ENCODE measurements around the gene CASP10. TPM values are rescaled to one million over a fixed set of nuclear protein-coding genes. Genes with fewer than 3 reads are reported as not detected.

Gene CASP10
- total and polyA plus RNA-seq, 2 of the 8 experiments (the other 6 are each of a cell fraction or from before 2014, with no cell fraction given) = 2.3 to 4.0 TPM

DNA sequence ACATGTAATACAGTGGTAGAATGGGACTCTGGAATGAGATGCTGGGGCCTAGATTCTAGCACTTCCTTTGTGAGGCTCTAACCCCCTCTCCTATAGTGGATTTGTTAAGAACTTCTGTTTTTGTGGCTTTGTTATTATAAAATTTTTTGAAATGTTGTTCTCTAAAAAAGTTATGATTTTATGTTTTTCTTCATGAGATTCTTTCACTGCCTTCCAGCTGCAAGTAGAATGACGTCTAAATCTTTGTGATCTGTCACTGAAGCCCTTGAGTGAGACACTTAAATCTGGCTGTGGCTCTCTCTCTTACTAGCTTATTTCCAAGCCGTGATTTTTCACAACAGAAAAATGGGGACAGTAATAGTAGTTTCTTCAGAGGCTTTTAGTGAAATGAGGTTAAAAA, 79.0 kb downstream of the CASP10 start:
- H4K20me1 ChIP-seq (replicated peaks in 1 of 2; ENCODE audit: control insufficient read depth in 1 of 2, insufficient read depth in 2 of 2, low read length in 2 of 2) = no peaks in the 10 kb centered on the region
- no peak overlapping the region for H2BK20ac ChIP-seq (ENCODE audit: low read length)
- peaks cover 0 to 9% (median 6%) of the 10 kb centered on the region in 4 experiments; a peak in 6 of 7 replicates for H3K4me1 ChIP-seq (replicated peaks in 1 of 4; ENCODE audit: control insufficient read depth in 3 of 4, insufficient read depth in 4 of 4, low read length in 3 of 4)
- H3K79me2 ChIP-seq (ENCODE audit: control insufficient read depth in 1 of 2, insufficient read depth in 2 of 2, low read length in 2 of 2) = no peaks in the 10 kb centered on the region
- no peak for FAIRE-seq
- H2BK15ac ChIP-seq (ENCODE audit: low read length) = no peak overlapping the region
- no peak overlapping the region for H2AFZ ChIP-seq (ENCODE audit: low read length)
- H3K36me3 ChIP-seq (ENCODE audit: control insufficient read depth in 2 of 4, insufficient read depth in 4 of 4, low read length in 3 of 4) = no peaks in the 10 kb centered on the region
- no peak overlapping the region for H3K23ac ChIP-seq (ENCODE audit: insufficient read length)
- POLR2A ChIA-PET (ENCODE audit: partially characterized antibody) = no interaction called here
- no peaks in the 10 kb centered on the region for H3K9me3 ChIP-seq (ENCODE audit: insufficient read depth in 2 of 2, low read depth in 1 of 2, low read length in 1 of 2)
- H4K5ac ChIP-seq (ENCODE audit: insufficient read length, low read depth, low read length) = no peak overlapping the region
- H2AK5ac ChIP-seq (ENCODE audit: low read depth, low read length) = no peak overlapping the region
- WGBS, 2 experiments (ENCODE audit: extremely low coverage in 1 of 2, insufficient coverage in 1 of 2, insufficient read length in 1 of 2, insufficient replicate concordance in 2 of 2, low coverage in 1 of 2, low lambda C conversion rate in 2 of 2, missing lambda C conversion rate in 1 of 2) = 82% methylated on average over 2 of the region's 2 CpGs; no CpG with 5 or more reads in 1 of the 2 experiments
- no peak overlapping the region for H3K9ac ChIP-seq (replicated peaks in 1 of 4; ENCODE audit: extremely low read depth in 1 of 4, low read depth in 3 of 4, low read length in 3 of 4)
- H3K4me2 ChIP-seq (ENCODE audit: insufficient read depth in 1 of 2, low read depth in 2 of 2, low read length in 2 of 2) = no peak overlapping the region
- H3K27ac ChIP-seq (ENCODE audit: low read depth, low read length) = no peak overlapping the region
- peak in 1 of 2 experiments; percentile 10 for DNase-seq (ENCODE audit: low read depth in 1 of 2, low spot score in 2 of 2)
- H3K27me3 ChIP-seq (replicated peaks in 1 of 4; ENCODE audit: control insufficient read depth in 3 of 4, extremely low read depth in 1 of 4, insufficient read depth in 3 of 4, low read length in 3 of 4) = peaks cover 0 to 3% (median 0%) of the 10 kb centered on the region in 4 experiments; a peak in 1 of 7 replicates
- H3K79me1 ChIP-seq (ENCODE audit: low read depth, low read length) = no peaks in the 10 kb centered on the region
- H3K4ac ChIP-seq (replicated peaks; ENCODE audit: insufficient read length, low read depth, low read length) = no peak overlapping the region
- no peak overlapping the region for H2BK5ac ChIP-seq (ENCODE audit: low read depth, low read length)
- no peak overlapping the region for H2BK120ac ChIP-seq (replicated peaks; ENCODE audit: low read depth, low read length)
- H3K23me2 ChIP-seq (ENCODE audit: low read depth, low read length) = no peaks in the 10 kb centered on the region
- no peak overlapping the region for H2BK12ac ChIP-seq (ENCODE audit: low read depth, low read length)
- H3K18ac ChIP-seq (ENCODE audit: extremely low read depth, low read length) = no peak overlapping the region
- H3K56ac ChIP-seq (replicated peaks; ENCODE audit: insufficient read length, low read depth, low read length) = no peak overlapping the region
- H4K8ac ChIP-seq (ENCODE audit: extremely low read depth, insufficient read depth, low read length) = no peak overlapping the region
- no peak overlapping the region for H4K91ac ChIP-seq (replicated peaks; ENCODE audit: insufficient read length, low read length)
- H3K14ac ChIP-seq (ENCODE audit: insufficient read length) = no peak overlapping the region
- H3K4me3 ChIP-seq (ENCODE audit: extremely low read depth in 1 of 4, insufficient read depth in 2 of 4, low read depth in 3 of 4, low read length in 4 of 4) = no peak overlapping the region
- CTCF ChIA-PET (ENCODE audit: partially characterized antibody) = interaction anchor here (2.0 to 2.7 kb wide), 2 partner anchors 13 to 30 kb away, joined by 5 to 21 read pairs; no protein-coding TSS in a partner anchor
- TF ChIP-seq KDM5A (IDR thresholded peaks at IDR 0.05; ENCODE audit: low read length) (no peak), TEAD4 (IDR thresholded peaks at IDR 0.05; ENCODE audit: low read depth, low read length) (no peak), CHD1 (IDR thresholded peaks at IDR 0.05; ENCODE audit: low read depth, low read length) (no peak)
- TF ChIP-seq, protein P1, sequence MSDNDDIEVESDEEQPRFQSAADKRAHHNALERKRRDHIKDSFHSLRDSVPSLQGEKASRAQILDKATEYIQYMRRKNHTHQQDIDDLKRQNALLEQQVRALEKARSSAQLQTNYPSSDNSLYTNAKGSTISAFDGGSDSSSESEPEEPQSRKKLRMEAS (IDR thresholded peaks at IDR 0.05) = no peak

All from H1 (cell line).